K562 (cell line): ENCODE results near the gene CH25H.

Experiments used
- CEBPG ChIP-seq, 3 experiments: fragments of 200-800 bp in 1 of 3; sonication (Bioruptor generic) in 1 of 3; sonication (generic) in 1 of 3; formaldehyde crosslinking in 1 of 3; IDR thresholded peaks in 2 of 3; conservative IDR thresholded peaks in 1 of 3; 2 replicates each; pipeline versions ENCODE4 v1.6.1 to v1.8.0; 2016 to 2022; ENCODE audit warnings: missing compliant biosample characterization in 2 of 3, missing genetic modification characterization in 2 of 3, mild to moderate bottlenecking in 1 of 3, missing genetic modification reagents in 1 of 3
- CTCF ChIP-seq, 3 experiments: IDR thresholded peaks in 2 of 3; conservative IDR thresholded peaks in 1 of 3; 2 replicates each; pipeline ENCODE4 v1.5.1; 2011 to 2012; ENCODE audit warnings: low read length in 3 of 3, mild to moderate bottlenecking in 3 of 3, control low read depth in 2 of 3, improper control_type of control experiment in 1 of 3, inconsistent platforms in 1 of 3, low read depth in 1 of 3, mixed read lengths in 1 of 3, moderate library complexity in 1 of 3; ENCODE audit not compliant: insufficient read depth in 2 of 3
- GATA2 ChIP-seq: sonication (generic); formaldehyde crosslinking; IDR thresholded peaks from 2 replicates; pipeline ENCODE4 v1.4.0; 2020; ENCODE audit warnings: mild to moderate bottlenecking, missing genetic modification reagents
- MBD1 ChIP-seq: fragments of 250-450 bp; sonication (Bioruptor Pico); IDR thresholded peaks from 2 replicates; pipeline ENCODE4 v1.8.0; 2022; ENCODE audit warnings: inconsistent platforms
- RAD21 ChIP-seq, 2 experiments: fragments of 250-450 bp in 1 of 2; fragments of 450-650 bp in 1 of 2; sonication (Bioruptor Pico) in 1 of 2; formaldehyde crosslinking in 1 of 2; IDR thresholded peaks in 1 of 2; conservative IDR thresholded peaks in 1 of 2; 2 replicates each; pipeline versions ENCODE4 v1.4.0 to v1.8.0; 2020 to 2022; ENCODE audit warnings: mild to moderate bottlenecking in 2 of 2, moderate library complexity in 1 of 2
- RAD51 ChIP-seq: fragments of 450-650 bp; IDR thresholded peaks from 2 replicates; pipeline ENCODE4 v1.7.1; 2016; ENCODE audit warnings: low read depth, mild to moderate bottlenecking, borderline replicate concordance
- RCOR1 ChIP-seq, 2 experiments: IDR thresholded peaks; 2 replicates each; pipeline ENCODE4 v1.6.1; 2012; ENCODE audit warnings: low read depth in 2 of 2, low read length in 2 of 2, borderline replicate concordance in 1 of 2, improper control_type of control experiment in 1 of 2
- TEAD1 ChIP-seq, 2 experiments: fragments of 450-650 bp in 1 of 2; sonication (generic) in 1 of 2; formaldehyde crosslinking; IDR thresholded peaks; 2 replicates each; pipeline versions ENCODE4 v1.4.0 to v1.8.0; 2020 to 2022; ENCODE audit warnings: mild to moderate bottlenecking in 2 of 2, missing genetic modification reagents in 1 of 2
- TSHZ1 ChIP-seq: fragments of 250-450 bp; sonication (Bioruptor Pico); IDR thresholded peaks from 2 replicates; pipeline ENCODE4 v1.4.0; 2020; ENCODE audit warnings: mild to moderate bottlenecking, moderate library complexity
- ZBTB26 ChIP-seq: fragments of 450-650 bp; formaldehyde crosslinking; IDR thresholded peaks from 2 replicates; pipeline ENCODE4 v1.4.0; 2022; ENCODE audit warnings: missing genetic modification characterization

GRCh38 chr10:89210794-89211425 lies 3.8 kb upstream of the CH25H start:
- TF ChIP-seq CEBPG (CRISPR knock-in tag; IDR thresholded peaks at IDR 0.05) (no peak), CEBPG (tag; conservative IDR thresholded peaks at IDR 0.05 in 1 of 2, IDR thresholded peaks at IDR 0.05 in 1 of 2) (no peak), GATA2 (CRISPR knock-in tag) (no peak), MBD1 (CRISPR knock-in tag) (no peak), TEAD1 (CRISPR knock-in tag; IDR thresholded peaks at IDR 0.05) (no peak), ZBTB26 (CRISPR knock-in tag) (no peak), RAD21 (CRISPR knock-in tag; conservative IDR thresholded peaks at IDR 0.05 in 1 of 2, IDR thresholded peaks at IDR 0.05 in 1 of 2) (no peak), TSHZ1 (CRISPR knock-in tag) (no peak), CTCF (IDR thresholded peaks at IDR 0.05 in 2 of 3, conservative IDR thresholded peaks at IDR 0.05 in 1 of 3; ENCODE audit: insufficient read depth in 2 of 3, low read depth in 1 of 3, low read length in 3 of 3) (no peak), RCOR1 (IDR thresholded peaks at IDR 0.05; ENCODE audit: borderline replicate concordance in 1 of 2, low read depth in 2 of 2, low read length in 2 of 2) (no peak), RAD51 (no peak)
